Measurements from ENCODE around the gene LSM11.

- TF ChIP-seq EZH2 (IDR thresholded peaks at IDR 0.05) (no peak), POLR2AphosphoS5 (IDR thresholded peaks at IDR 0.05; ENCODE audit: borderline replicate concordance, low read depth, low read length) (no peak), FOXP2 (optimal IDR thresholded peaks at IDR 0.05; ENCODE audit: control extremely low read depth, extremely low read length, insufficient read depth) (no peak)
Observed at GRCh38 chr5:157758706-157759105, 15.2 kb downstream of the LSM11 start.
